ENCODE measurements around the gene HP. TPM values are rescaled to one million over a fixed set of nuclear protein-coding genes. Genes with fewer than 3 reads are reported as not detected.

The HP gene
- total and polyA plus RNA-seq, 2 of the 8 experiments (the other 6 are each of a cell fraction or from before 2014, with no cell fraction given) = not detected

DNA sequence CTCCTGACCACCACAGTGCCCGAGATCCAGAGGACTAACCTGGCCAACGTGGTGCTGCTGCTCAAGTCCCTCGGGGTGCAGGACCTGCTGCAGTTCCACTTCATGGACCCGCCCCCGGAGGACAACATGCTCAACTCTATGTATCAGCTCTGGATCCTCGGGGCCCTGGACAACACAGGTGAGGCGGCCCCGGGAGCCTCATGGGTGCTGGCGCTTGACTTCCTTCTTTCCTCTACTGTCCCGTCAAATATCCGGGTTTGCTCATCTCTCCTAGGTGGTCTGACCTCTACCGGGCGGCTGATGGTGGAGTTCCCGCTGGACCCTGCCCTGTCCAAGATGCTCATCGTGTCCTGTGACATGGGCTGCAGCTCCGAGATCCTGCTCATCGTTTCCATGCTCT lies 53.1 kb downstream of the HP start:
- no peak overlapping the region for H2AK5ac ChIP-seq (ENCODE audit: low read depth, low read length)
- no peaks in the 10 kb centered on the region for H3K79me1 ChIP-seq (ENCODE audit: low read depth, low read length)
- no peak overlapping the region for H4K8ac ChIP-seq (ENCODE audit: extremely low read depth, insufficient read depth, low read length)
- WGBS, 2 experiments (ENCODE audit: extremely low coverage in 1 of 2, insufficient coverage in 1 of 2, insufficient read length in 1 of 2, insufficient replicate concordance in 2 of 2, low coverage in 1 of 2, low lambda C conversion rate in 2 of 2, missing lambda C conversion rate in 1 of 2) = 91% methylated on average over 17 of the region's 17 CpGs; no CpG with 5 or more reads in 1 of the 2 experiments
- no peak overlapping the region for H3K4me3 ChIP-seq (ENCODE audit: extremely low read depth in 1 of 4, insufficient read depth in 2 of 4, low read depth in 3 of 4, low read length in 4 of 4)
- H2BK12ac ChIP-seq (ENCODE audit: low read depth, low read length) = no peak overlapping the region
- no peak overlapping the region for H3K18ac ChIP-seq (ENCODE audit: extremely low read depth, low read length)
- H3K36me3 ChIP-seq (ENCODE audit: control insufficient read depth in 2 of 4, insufficient read depth in 4 of 4, low read length in 3 of 4) = peaks cover 36 to 86% (median 75%) of the 10 kb centered on the region in 4 experiments
- H2BK120ac ChIP-seq (replicated peaks; ENCODE audit: low read depth, low read length) = no peak overlapping the region
- no peak overlapping the region for H3K9ac ChIP-seq (replicated peaks in 1 of 4; ENCODE audit: extremely low read depth in 1 of 4, low read depth in 3 of 4, low read length in 3 of 4)
- CTCF ChIA-PET (ENCODE audit: partially characterized antibody) = no interaction called here
- no peak overlapping the region for H3K56ac ChIP-seq (replicated peaks; ENCODE audit: insufficient read length, low read depth, low read length)
- no peaks in the 10 kb centered on the region for H3K4me1 ChIP-seq (replicated peaks in 1 of 4; ENCODE audit: control insufficient read depth in 3 of 4, insufficient read depth in 4 of 4, low read length in 3 of 4)
- H3K14ac ChIP-seq (ENCODE audit: insufficient read length) = no peak overlapping the region
- no peak overlapping the region for H3K4me2 ChIP-seq (ENCODE audit: insufficient read depth in 1 of 2, low read depth in 2 of 2, low read length in 2 of 2)
- H3K79me2 ChIP-seq (ENCODE audit: control insufficient read depth in 1 of 2, insufficient read depth in 2 of 2, low read length in 2 of 2) = no peaks in the 10 kb centered on the region
- no peak overlapping the region for H2BK5ac ChIP-seq (ENCODE audit: low read depth, low read length)
- H4K91ac ChIP-seq (replicated peaks; ENCODE audit: insufficient read length, low read length) = no peak overlapping the region
- POLR2A ChIA-PET (ENCODE audit: partially characterized antibody) = no interaction called here
- H4K20me1 ChIP-seq (replicated peaks in 1 of 2; ENCODE audit: control insufficient read depth in 1 of 2, insufficient read depth in 2 of 2, low read length in 2 of 2) = peaks cover 0 to 8% of the 10 kb centered on the region in 2 experiments
- H3K9me3 ChIP-seq (ENCODE audit: insufficient read depth in 2 of 2, low read depth in 1 of 2, low read length in 1 of 2) = no peaks in the 10 kb centered on the region
- no peak overlapping the region for H2BK15ac ChIP-seq (ENCODE audit: low read length)
- H3K23ac ChIP-seq (ENCODE audit: insufficient read length) = no peak overlapping the region
- no peak overlapping the region for H2AFZ ChIP-seq (ENCODE audit: low read length)
- H3K23me2 ChIP-seq (ENCODE audit: low read depth, low read length) = no peaks in the 10 kb centered on the region
- no peaks in the 10 kb centered on the region for H3K27me3 ChIP-seq (replicated peaks in 1 of 4; ENCODE audit: control insufficient read depth in 3 of 4, extremely low read depth in 1 of 4, insufficient read depth in 3 of 4, low read length in 3 of 4)
- FAIRE-seq (no peak), DNase-seq (ENCODE audit: low read depth in 1 of 2, low spot score in 2 of 2) (no peak)
- H4K5ac ChIP-seq (ENCODE audit: insufficient read length, low read depth, low read length) = no peak overlapping the region
- no peak overlapping the region for H3K4ac ChIP-seq (replicated peaks; ENCODE audit: insufficient read length, low read depth, low read length)
- H3K27ac ChIP-seq (ENCODE audit: low read depth, low read length) = no peak overlapping the region
- TF ChIP-seq GABPA (IDR thresholded peaks at IDR 0.05; ENCODE audit: borderline replicate concordance, insufficient read depth, low read length) = no peak
- TF ChIP-seq SRF (IDR thresholded peaks at IDR 0.05; ENCODE audit: low read depth, low read length) = no peak
- TF ChIP-seq EGR1 (IDR thresholded peaks at IDR 0.05; ENCODE audit: borderline replicate concordance, low read depth, low read length) = no peak
- no peak for TF ChIP-seq BACH1 (IDR thresholded peaks at IDR 0.05; ENCODE audit: low read length)
- H2BK20ac ChIP-seq (ENCODE audit: low read length) = no peak overlapping the region

All from H1 (cell line).